NB4 (cell line): ENCODE measurements around the gene CYB5R3.

Source experiments
- CTCF ChIP-seq: IDR thresholded peaks from one replicate; pipeline ENCODE4 v1.5.1; 2012; ENCODE audit warnings: low read depth, low read length
- MYC ChIP-seq: IDR thresholded peaks from 2 replicates; pipeline ENCODE4 v1.6.1; 2011; ENCODE audit warnings: low read depth, low read length
- POLR2A ChIP-seq: IDR thresholded peaks from 2 replicates; pipeline ENCODE4 v1.6.1; 2011; ENCODE audit warnings: mild to moderate bottlenecking; ENCODE audit not compliant: insufficient read length; ENCODE audit errors: extremely low read depth
- TF ChIP-seq, protein P1 (sequence below): IDR thresholded peaks from 2 replicates; pipeline ENCODE4 v1.6.1; 2011; ENCODE audit warnings: low read depth, low read length

GRCh38 chr22:42596336-42596735 is 52.9 kb downstream of the CYB5R3 start:
- TF ChIP-seq CTCF (no peak), POLR2A (no peak), MYC (no peak)
- TF ChIP-seq, protein P1, sequence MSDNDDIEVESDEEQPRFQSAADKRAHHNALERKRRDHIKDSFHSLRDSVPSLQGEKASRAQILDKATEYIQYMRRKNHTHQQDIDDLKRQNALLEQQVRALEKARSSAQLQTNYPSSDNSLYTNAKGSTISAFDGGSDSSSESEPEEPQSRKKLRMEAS: no peak
